HG03095 (cell line): ENCODE measurements around the gene MVD.

ENCODE experiments used
- ATAC-seq: cut with Tn5 transposase; IDR thresholded peaks from one replicate; pipeline ENCODE4 v1.9.1; 2021; ENCODE audit warnings: moderate library complexity; ENCODE audit not compliant: unreplicated experiment

Gene MVD

DNA sequence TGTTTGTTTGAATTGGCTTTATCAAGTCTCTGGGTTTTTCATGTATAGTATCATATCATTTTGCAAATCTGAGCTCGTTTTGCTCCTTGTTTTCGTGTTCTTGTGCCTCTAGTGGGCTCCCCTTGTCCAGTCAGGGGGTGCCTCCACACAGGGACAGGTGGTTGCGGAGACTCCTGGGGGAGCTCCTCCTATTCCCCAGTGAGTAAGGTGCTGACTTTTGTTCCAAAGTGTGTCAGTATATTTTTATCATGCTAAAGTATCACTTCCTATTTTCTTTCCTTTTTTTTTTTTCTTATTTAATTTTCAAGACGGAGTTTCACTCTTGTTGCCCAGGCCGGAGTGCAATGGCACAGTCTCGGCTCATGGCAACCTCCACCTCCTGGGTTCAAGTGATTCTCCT lies 54.8 kb downstream of the MVD start:
- ATAC-seq = no peak

DNA sequence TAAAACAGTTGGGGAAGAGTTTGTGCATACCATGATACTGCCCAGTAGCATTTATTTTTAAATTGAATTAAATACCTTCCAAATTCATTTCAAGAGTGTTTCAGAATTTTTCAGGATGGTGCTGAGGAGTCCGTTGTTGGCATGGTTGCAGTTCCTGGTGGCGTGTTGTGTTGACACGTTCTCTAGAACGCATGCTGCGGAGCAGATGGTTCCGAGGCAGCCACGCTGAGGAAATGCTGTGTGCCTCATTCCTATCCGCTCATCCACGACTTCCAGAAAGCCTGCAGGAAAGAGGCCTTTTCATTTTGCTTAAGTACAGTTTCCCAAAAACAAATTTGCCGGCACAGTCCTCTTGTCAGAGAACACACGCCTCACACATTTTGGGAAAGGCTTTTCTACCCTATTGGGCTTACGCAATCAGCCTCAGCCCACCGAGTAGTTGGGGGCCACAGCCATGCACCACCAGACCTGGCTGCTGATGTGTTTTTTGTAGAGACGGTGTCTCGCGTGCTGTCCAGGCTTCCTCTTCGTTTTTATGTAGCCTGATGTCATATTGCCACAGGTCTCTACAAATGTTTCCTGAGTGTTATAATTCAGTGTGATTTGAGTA lies 56.6 kb downstream of the MVD start:
- no peak for ATAC-seq

GRCh38 chr16:88605186-88606147 lies 57.4 kb downstream of the MVD start:
- no peak for ATAC-seq

GRCh38 chr16:88602091-88602490 lies 60.8 kb downstream of the MVD start:
- no peak for ATAC-seq
